ENCODE results near the gene CP. TPM values are rescaled to one million over a fixed set of nuclear protein-coding genes. Genes with fewer than 3 reads are reported as not detected.
A peak's percentile ranks its signal among the peaks of the same experiment; 100 is the strongest.

The CP gene
- polyA plus RNA-seq, 3 donors, result 0.04 TPM; not detected in 2

DNA sequence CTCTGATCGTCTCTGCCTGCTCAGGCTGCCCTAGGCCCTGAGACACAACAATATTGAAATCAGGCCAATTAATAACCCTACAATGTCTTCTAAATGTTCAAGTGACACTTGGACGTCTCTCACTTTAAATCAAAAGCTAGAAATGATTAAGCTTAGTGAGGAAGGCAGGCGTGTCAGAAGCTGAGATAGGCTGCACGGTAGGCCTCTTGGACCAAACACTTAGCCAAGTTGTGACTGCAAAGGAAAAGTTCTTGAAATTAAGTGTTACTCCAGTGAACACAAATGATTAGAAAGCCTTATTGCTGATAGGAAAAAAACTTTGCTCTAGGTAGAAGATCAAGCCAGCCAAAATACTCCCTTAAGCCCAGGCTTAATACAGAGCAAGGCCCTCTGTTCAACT is 90.0 kb downstream of the CP start:
- Histone ChIP-seq H2AFZ (ENCODE audit: insufficient read depth, low read depth, low read length, poor library complexity, severe bottlenecking) (no peak overlapping the region), H3K36me3 (replicated peaks in 1 of 2; ENCODE audit: control insufficient read depth in 1 of 2, insufficient read depth in 2 of 2, low read length in 2 of 2) (no peaks in the 10 kb centered on the region), H4K20me1 (ENCODE audit: insufficient read depth, low read length) (peaks cover 6% of the 10 kb centered on the region), H3K9ac (ENCODE audit: insufficient read depth, low read length, poor library complexity, severe bottlenecking) (no peak overlapping the region), H3K4me3 (replicated peaks in 1 of 3; ENCODE audit: low read depth in 2 of 3, low read length in 3 of 3) (peak overlapping the region in 1 of 3 experiments; percentile 95), H3K4me2 (replicated peaks; ENCODE audit: extremely low read depth, low read length, poor library complexity, severe bottlenecking) (peak overlapping the region; percentile 81), H3K27me3 (ENCODE audit: control insufficient read depth in 2 of 2, insufficient read depth in 2 of 2, low read length in 2 of 2) (no peaks in the 10 kb centered on the region), H3K79me2 (ENCODE audit: insufficient read depth, low read length) (peaks cover 72% of the 10 kb centered on the region), H3K27ac (ENCODE audit: low read depth in 1 of 2, low read length in 2 of 2) (peak overlapping the region in 1 of 2 donors; percentile 97), H3K4me1 (ENCODE audit: control insufficient read depth in 1 of 2, insufficient read depth in 2 of 2, low read length in 2 of 2) (peaks cover 27 to 39% of the 10 kb centered on the region in 2 donors), H3K9me3 (replicated peaks in 1 of 2; ENCODE audit: control insufficient read depth in 1 of 2, insufficient read depth in 1 of 2, low read length in 2 of 2) (no peaks in the 10 kb centered on the region)
- DNase-seq, result no peak
- H3K36me3 Mint-ChIP-seq, result peaks cover 19 to 21% of the 10 kb centered on the region in 2 donors
- WGBS (ENCODE audit: insufficient coverage), result 75% methylated on average over 2 of the region's 4 CpGs
- intact Hi-C loops (cut with micrococcal nuclease), result no loop called here
- H3K4me1 Mint-ChIP-seq, result peaks cover 39% of the 10 kb centered on the region
- H3K9me3 Mint-ChIP-seq, result no peaks in the 10 kb centered on the region
- TF ChIP-seq, protein P1, sequence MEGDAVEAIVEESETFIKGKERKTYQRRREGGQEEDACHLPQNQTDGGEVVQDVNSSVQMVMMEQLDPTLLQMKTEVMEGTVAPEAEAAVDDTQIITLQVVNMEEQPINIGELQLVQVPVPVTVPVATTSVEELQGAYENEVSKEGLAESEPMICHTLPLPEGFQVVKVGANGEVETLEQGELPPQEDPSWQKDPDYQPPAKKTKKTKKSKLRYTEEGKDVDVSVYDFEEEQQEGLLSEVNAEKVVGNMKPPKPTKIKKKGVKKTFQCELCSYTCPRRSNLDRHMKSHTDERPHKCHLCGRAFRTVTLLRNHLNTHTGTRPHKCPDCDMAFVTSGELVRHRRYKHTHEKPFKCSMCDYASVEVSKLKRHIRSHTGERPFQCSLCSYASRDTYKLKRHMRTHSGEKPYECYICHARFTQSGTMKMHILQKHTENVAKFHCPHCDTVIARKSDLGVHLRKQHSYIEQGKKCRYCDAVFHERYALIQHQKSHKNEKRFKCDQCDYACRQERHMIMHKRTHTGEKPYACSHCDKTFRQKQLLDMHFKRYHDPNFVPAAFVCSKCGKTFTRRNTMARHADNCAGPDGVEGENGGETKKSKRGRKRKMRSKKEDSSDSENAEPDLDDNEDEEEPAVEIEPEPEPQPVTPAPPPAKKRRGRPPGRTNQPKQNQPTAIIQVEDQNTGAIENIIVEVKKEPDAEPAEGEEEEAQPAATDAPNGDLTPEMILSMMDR (IDR thresholded peaks at IDR 0.05), result no peak
- H3K27me3 Mint-ChIP-seq (ENCODE audit: low read depth in 3 of 3), result peaks cover 0 to 6% (median 2%) of the 10 kb centered on the region in 3 donors
- peak overlapping the region; percentile 95 to 99 for H3K4me3 Mint-ChIP-seq
- peak overlapping the region in 6 of 7 donors; percentile 27 to 97 (median 80) for H3K27ac Mint-ChIP-seq

- WGBS (ENCODE audit: insufficient coverage), result under 1% methylated on average over 81 of the region's 84 CpGs
- DNase-seq, result peak; percentile 94 to 96 (median 95)
- intact Hi-C loops (cut with micrococcal nuclease), result loop anchor here in 1 of 2 donors (10.0 kb wide), 1 partner anchor 135 kb away; the partner anchor contains the start of gene GYG1
- H3K36me3 ChIP-seq (replicated peaks in 1 of 2; ENCODE audit: control insufficient read depth in 1 of 2, insufficient read depth in 2 of 2, low read length in 2 of 2), result no peaks in the 10 kb centered on the region
- Mint-ChIP-seq H3K27ac (peak within 1 kb of the TSS; percentile 89 to 97 (median 94)), H3K27me3 (ENCODE audit: low read depth in 3 of 3) (peaks cover 0 to 6% (median 2%) of the 10 kb centered on the region in 3 donors), H3K36me3 (peaks cover 17 to 21% of the 10 kb centered on the region in 2 donors), H3K9me3 (no peaks in the 10 kb centered on the region), H3K4me3 (peak within 1 kb of the TSS; percentile 95 to 99), H3K4me1 (peaks cover 39% of the 10 kb centered on the region)
- peaks cover under 1% of the 10 kb centered on the region for H4K20me1 ChIP-seq (ENCODE audit: insufficient read depth, low read length)
- peaks cover 27 to 39% of the 10 kb centered on the region in 2 donors for H3K4me1 ChIP-seq (ENCODE audit: control insufficient read depth in 1 of 2, insufficient read depth in 2 of 2, low read length in 2 of 2)
- H3K79me2 ChIP-seq (ENCODE audit: insufficient read depth, low read length), result peaks cover 51% of the 10 kb centered on the region
- H2AFZ ChIP-seq (ENCODE audit: insufficient read depth, low read depth, low read length, poor library complexity, severe bottlenecking), result peak within 1 kb of the TSS; percentile 60
- peak within 1 kb of the TSS; percentile 77 to 97 for H3K27ac ChIP-seq (ENCODE audit: low read depth in 1 of 2, low read length in 2 of 2)
- peak within 1 kb of the TSS; percentile 97 for H3K9ac ChIP-seq (ENCODE audit: insufficient read depth, low read length, poor library complexity, severe bottlenecking)
- TF ChIP-seq, protein P1 (IDR thresholded peaks at IDR 0.05), result no peak
- H3K27me3 ChIP-seq (ENCODE audit: control insufficient read depth in 2 of 2, insufficient read depth in 2 of 2, low read length in 2 of 2), result no peaks in the 10 kb centered on the region
- peak within 1 kb of the TSS; percentile 81 for H3K4me2 ChIP-seq (replicated peaks; ENCODE audit: extremely low read depth, low read length, poor library complexity, severe bottlenecking)
- peak within 1 kb of the TSS; percentile 70 to 95 (median 88) for H3K4me3 ChIP-seq (replicated peaks in 1 of 3; ENCODE audit: low read depth in 2 of 3, low read length in 3 of 3)
- H3K9me3 ChIP-seq (replicated peaks in 1 of 2; ENCODE audit: control insufficient read depth in 1 of 2, insufficient read depth in 1 of 2, low read length in 2 of 2), result no peaks in the 10 kb centered on the region
These were observed 92.1 kb downstream of the CP start, which contains the start of gene HPS3 for GRCh38 chr3:149129326-149130205. Gene HPS3, plus strand, starts transcription at chr3:149129638. Its CDS starts 86 bp downstream, at chr3:149129724.

Measured in CD14-positive monocyte (primary cell).